GM18861 (cell line): ENCODE measurements around the gene ANKRD28.

Experiments used
- ATAC-seq: cut with Tn5 transposase; IDR thresholded peaks from one replicate; pipeline ENCODE4 v1.9.1; 2021; ENCODE audit not compliant: unreplicated experiment

ANKRD28 gene

GRCh38 chr3:15804553-15805095, 6.8 kb upstream of the ANKRD28 start:
- peak; percentile 46 for ATAC-seq

GRCh38 chr3:15803921-15804320, 6.1 kb upstream of the ANKRD28 start:
- no peak for ATAC-seq

GRCh38 chr3:15801298-15801697, 3.5 kb upstream of the ANKRD28 start:
- ATAC-seq = no peak

GRCh38 chr3:15800780-15801179, 3.0 kb upstream of the ANKRD28 start:
- no peak for ATAC-seq

- ATAC-seq = no peak
Observed at GRCh38 chr3:15800327-15800726, 2.5 kb upstream of the ANKRD28 start.

GRCh38 chr3:15798533-15799245, 910 bp upstream of the ANKRD28 start:
- no peak for ATAC-seq

- no peak for ATAC-seq
Observed at GRCh38 chr3:15796771-15797641, 773 bp downstream of the ANKRD28 start.

GRCh38 chr3:15796331-15796730, 1.4 kb downstream of the ANKRD28 start:
- no peak for ATAC-seq

- peak; percentile 29 for ATAC-seq
Observed at GRCh38 chr3:15795651-15796308, 2.0 kb downstream of the ANKRD28 start.

GRCh38 chr3:15794842-15795650, 2.7 kb downstream of the ANKRD28 start:
- ATAC-seq = no peak

GRCh38 chr3:15794303-15794771, 3.4 kb downstream of the ANKRD28 start:
- ATAC-seq = no peak

GRCh38 chr3:15791525-15791924, 6.3 kb downstream of the ANKRD28 start:
- no peak for ATAC-seq

GRCh38 chr3:15787941-15788340, 9.8 kb downstream of the ANKRD28 start:
- no peak for ATAC-seq

- no peak for ATAC-seq
Observed at GRCh38 chr3:15787526-15787925, 10.3 kb downstream of the ANKRD28 start.

GRCh38 chr3:15783361-15783969, 14.3 kb downstream of the ANKRD28 start:
- ATAC-seq = no peak

- ATAC-seq = no peak
Observed at GRCh38 chr3:15782429-15782828, 15.3 kb downstream of the ANKRD28 start.

GRCh38 chr3:15781637-15782402, 16.0 kb downstream of the ANKRD28 start:
- no peak for ATAC-seq

GRCh38 chr3:15781131-15781530, 16.6 kb downstream of the ANKRD28 start:
- ATAC-seq = no peak

GRCh38 chr3:15779111-15779510, 18.7 kb downstream of the ANKRD28 start:
- ATAC-seq = no peak
